ENCODE results near the gene CNTNAP2. TPM values are rescaled to one million over a fixed set of nuclear protein-coding genes. Genes with fewer than 3 reads are reported as not detected.

CNTNAP2 gene
- total and polyA plus RNA-seq, 2 donors from 2014 or later = 0.06 to 0.13 TPM

GRCh38 chr7:147539685-147540084 is 1423.1 kb downstream of the CNTNAP2 start:
- FAIRE-seq (no peak), DNase-seq (peak in 1 of 5 donors; percentile 22)
- no peak overlapping the region for H3K9ac ChIP-seq (ENCODE audit: low read length in 3 of 3)
- no peak overlapping the region for H3K4me3 ChIP-seq (ENCODE audit: low read length in 3 of 3)
- no peaks in the 10 kb centered on the region for H3K36me3 ChIP-seq (ENCODE audit: control insufficient read depth in 2 of 3, insufficient read depth in 3 of 3, low read length in 3 of 3)
- no peak for TF ChIP-seq CTCF (IDR thresholded peaks at IDR 0.05; ENCODE audit: borderline replicate concordance, extremely low read depth, insufficient read depth)
- H3K27ac ChIP-seq (ENCODE audit: low read depth in 2 of 2, low read length in 2 of 2) = no peak overlapping the region
- no peaks in the 10 kb centered on the region for H3K27me3 ChIP-seq (ENCODE audit: control insufficient read depth, insufficient read depth, low read length)
- H3K9me3 ChIP-seq (ENCODE audit: control insufficient read depth in 2 of 3, insufficient read depth in 1 of 3, low read length in 3 of 3) = no peaks in the 10 kb centered on the region
- H3K4me1 ChIP-seq (ENCODE audit: control insufficient read depth in 2 of 3, insufficient read depth in 2 of 3, low read depth in 1 of 3, low read length in 3 of 3) = no peaks in the 10 kb centered on the region
- intact Hi-C loops (cut with DNase I) = no loop called here

- Histone ChIP-seq H3K9me3 (ENCODE audit: control insufficient read depth in 2 of 3, insufficient read depth in 1 of 3, low read length in 3 of 3) (no peaks in the 10 kb centered on the region), H3K27me3 (ENCODE audit: control insufficient read depth, insufficient read depth, low read length) (no peaks in the 10 kb centered on the region), H3K9ac (ENCODE audit: low read length in 3 of 3) (no peak overlapping the region), H3K4me3 (ENCODE audit: low read length in 3 of 3) (no peak overlapping the region), H3K36me3 (ENCODE audit: control insufficient read depth in 2 of 3, insufficient read depth in 3 of 3, low read length in 3 of 3) (no peaks in the 10 kb centered on the region), H3K4me1 (ENCODE audit: control insufficient read depth in 2 of 3, insufficient read depth in 2 of 3, low read depth in 1 of 3, low read length in 3 of 3) (no peaks in the 10 kb centered on the region), H3K27ac (ENCODE audit: low read depth in 2 of 2, low read length in 2 of 2) (no peak overlapping the region)
- intact Hi-C loops (cut with DNase I) = no loop called here
- FAIRE-seq (no peak), DNase-seq (no peak)
- TF ChIP-seq CTCF (IDR thresholded peaks at IDR 0.05; ENCODE audit: borderline replicate concordance, extremely low read depth, insufficient read depth) = no peak
These were observed 1424.1 kb downstream of the CNTNAP2 start for GRCh38 chr7:147540743-147541142.

- Histone ChIP-seq H3K9ac (ENCODE audit: low read length in 3 of 3) (no peak overlapping the region), H3K36me3 (ENCODE audit: control insufficient read depth in 2 of 3, insufficient read depth in 3 of 3, low read length in 3 of 3) (no peaks in the 10 kb centered on the region), H3K27me3 (ENCODE audit: control insufficient read depth, insufficient read depth, low read length) (no peaks in the 10 kb centered on the region), H3K4me3 (ENCODE audit: low read length in 3 of 3) (no peak overlapping the region), H3K4me1 (ENCODE audit: control insufficient read depth in 2 of 3, insufficient read depth in 2 of 3, low read depth in 1 of 3, low read length in 3 of 3) (no peaks in the 10 kb centered on the region), H3K9me3 (ENCODE audit: control insufficient read depth in 2 of 3, insufficient read depth in 1 of 3, low read length in 3 of 3) (no peaks in the 10 kb centered on the region), H3K27ac (ENCODE audit: low read depth in 2 of 2, low read length in 2 of 2) (no peak overlapping the region)
- no peak for TF ChIP-seq CTCF (IDR thresholded peaks at IDR 0.05; ENCODE audit: borderline replicate concordance, extremely low read depth, insufficient read depth)
- FAIRE-seq (no peak), DNase-seq (peak in 2 of 5 donors; percentile 26 to 30)
- intact Hi-C loops (cut with DNase I) = no loop called here
These were observed 1424.7 kb downstream of the CNTNAP2 start for GRCh38 chr7:147541261-147541660.

GRCh38 chr7:147547252-147547897 is 1430.8 kb downstream of the CNTNAP2 start:
- no peaks in the 10 kb centered on the region for H3K4me1 ChIP-seq (ENCODE audit: control insufficient read depth in 2 of 3, insufficient read depth in 2 of 3, low read depth in 1 of 3, low read length in 3 of 3)
- no peaks in the 10 kb centered on the region for H3K36me3 ChIP-seq (ENCODE audit: control insufficient read depth in 2 of 3, insufficient read depth in 3 of 3, low read length in 3 of 3)
- H3K27ac ChIP-seq (ENCODE audit: low read depth in 2 of 2, low read length in 2 of 2) = no peak overlapping the region
- FAIRE-seq = no peak
- H3K9me3 ChIP-seq (ENCODE audit: control insufficient read depth in 2 of 3, insufficient read depth in 1 of 3, low read length in 3 of 3) = no peaks in the 10 kb centered on the region
- no peak overlapping the region for H3K9ac ChIP-seq (ENCODE audit: low read length in 3 of 3)
- intact Hi-C loops (cut with DNase I) = no loop called here
- DNase-seq = peak in 1 of 5 donors; percentile 40
- H3K27me3 ChIP-seq (ENCODE audit: control insufficient read depth, insufficient read depth, low read length) = no peaks in the 10 kb centered on the region
- no peak overlapping the region for H3K4me3 ChIP-seq (ENCODE audit: low read length in 3 of 3)
- peak; percentile 36 for TF ChIP-seq CTCF (IDR thresholded peaks at IDR 0.05; ENCODE audit: borderline replicate concordance, extremely low read depth, insufficient read depth)
